Activated CD8-positive, alpha-beta T cell treated with anti-CD3 and anti-CD28 coated beads for 36 hours (primary cell): ENCODE data around the gene PHF24. TPM values are rescaled to one million over a fixed set of nuclear protein-coding genes. Genes with fewer than 3 reads are reported as not detected.
"Not testable (repeated sequence)": the region's sequence is repeated elsewhere in the genome, so short reads cannot be mapped to it uniquely, and the experiment has no call there.

Experiments
- ATAC-seq: fragments of 200-7000 bp; cut with Tn5 transposase; one replicate; pipeline ENCODE4 v1.10.0; 2021; ENCODE audit warnings: mild to moderate bottlenecking, moderate library complexity
- CTCF ChIA-PET: fragments of 350-600 bp; sonication (Branson Sonifier 250); formaldehyde crosslinking; loops from one replicate; lab custom pipeline; 2021; ENCODE audit warnings: antibody characterized with exemption; lab: Charles Lee
- POLR2A ChIA-PET: fragments of 350-600 bp; sonication (Branson Sonifier 250); formaldehyde crosslinking; loops from one replicate; lab custom pipeline; 2021; ENCODE audit warnings: antibody characterized with exemption; lab: Charles Lee
- DNase-seq: peaks from one replicate; pipeline ENCODE4 v3.0.0-alpha.2; 2020
- H3K27ac Mint-ChIP-seq: one replicate; pipeline ENCODE4 v1.8.0; 2021; ENCODE audit warnings: mild to moderate bottlenecking, mixed read lengths
- H3K27me3 Mint-ChIP-seq: one replicate; pipeline ENCODE4 v1.8.0; 2021; ENCODE audit warnings: mixed read lengths
- H3K36me3 Mint-ChIP-seq: one replicate; pipeline ENCODE4 v1.8.0; 2021; ENCODE audit warnings: low read depth, mixed read lengths
- H3K4me1 Mint-ChIP-seq: one replicate; pipeline ENCODE4 v1.8.0; 2021; ENCODE audit warnings: low read depth, mixed read lengths
- H3K4me3 Mint-ChIP-seq: one replicate; pipeline ENCODE4 v1.8.0; 2021; ENCODE audit warnings: mild to moderate bottlenecking, moderate library complexity, mixed read lengths
- H3K9me3 Mint-ChIP-seq: one replicate; pipeline ENCODE4 v1.8.0; 2021; ENCODE audit warnings: mixed read lengths
- CTCF ChIP-seq: fragments of 200-600 bp; IDR thresholded peaks from one replicate; pipeline ENCODE4 v1.8.0; 2022; ENCODE audit warnings: antibody characterized with exemption, mild to moderate bottlenecking
- intact Hi-C: fragments of 100-400 bp; cut with micrococcal nuclease; formaldehyde crosslinking; loops from one replicate; pipeline ENCODE4 v1.10.0; 2022
- total RNA-seq, 2 experiments: library from RNA; stranded (reverse); gene quantifications; one replicate each; pipeline ENCODE4 v1.2.3, GENCODE V29; 2021

The PHF24 gene
- under 1 TPM in 1 of 2 experiments, not detected in 1; 0.11 TPM for total RNA-seq

- no peak within 1 kb of the TSS for H3K27ac Mint-ChIP-seq
- H3K27me3 Mint-ChIP-seq: peaks cover 53% of the 10 kb centered on the region
- ChIA-PET POLR2A (no interaction called here), CTCF (no interaction called here)
- H3K4me1 Mint-ChIP-seq: peaks cover 29% of the 10 kb centered on the region
- no peaks in the 10 kb centered on the region for H3K9me3 Mint-ChIP-seq
- H3K4me3 Mint-ChIP-seq: peak within 1 kb of the TSS; percentile 53
- DNase-seq (peak; percentile 32), ATAC-seq (peak; percentile 50)
- H3K36me3 Mint-ChIP-seq: no peaks in the 10 kb centered on the region
- intact Hi-C loops: no loop called here
- TF ChIP-seq CTCF: no peak
Measured at GRCh38 chr9:34957492-34958410, at the start of gene PHF24. TSS of gene PHF24 (plus strand) at chr9:34958285. CDS start at chr9:34971299, 13,014 bp downstream.

GRCh38 chr9:34927061-34927460, 31.0 kb upstream of the PHF24 start:
- DNase-seq: no peak
- Mint-ChIP-seq H3K36me3 (peaks cover 5% of the 10 kb centered on the region), H3K9me3 (peaks cover 15% of the 10 kb centered on the region), H3K27ac (no peak overlapping the region), H3K4me1 (peaks cover 13% of the 10 kb centered on the region), H3K27me3 (peaks cover 26% of the 10 kb centered on the region), H3K4me3 (no peak overlapping the region)
- ChIA-PET POLR2A (no interaction called here), CTCF (interaction anchor here (1.0 kb wide), 1 partner anchor 12 kb away, joined by 3 read pairs; no protein-coding TSS in a partner anchor)
- intact Hi-C loops: no loop called here
- no peak for ATAC-seq
- no peak for TF ChIP-seq CTCF

- DNase-seq (peak; percentile 41), ATAC-seq (peak; percentile 91)
- intact Hi-C loops: no loop called here
- H3K9me3 Mint-ChIP-seq: peaks cover 15% of the 10 kb centered on the region
- peaks cover 5% of the 10 kb centered on the region for H3K36me3 Mint-ChIP-seq
- no peak for TF ChIP-seq CTCF
- H3K4me3 Mint-ChIP-seq: no peak overlapping the region
- H3K27me3 Mint-ChIP-seq: peaks cover 25% of the 10 kb centered on the region
- peaks cover 13% of the 10 kb centered on the region for H3K4me1 Mint-ChIP-seq
- peak overlapping the region; percentile 35 for H3K27ac Mint-ChIP-seq
- POLR2A ChIA-PET: no interaction called here
- CTCF ChIA-PET: interaction anchor here (0.9 to 1.7 kb wide), 15 partner anchors 10 to 625 kb away, joined by 3 to 10 read pairs (median 3); no protein-coding TSS in a partner anchor
Measured at GRCh38 chr9:34928921-34929320, 29.2 kb upstream of the PHF24 start.

GRCh38 chr9:34929506-34930102, 28.5 kb upstream of the PHF24 start:
- H3K9me3 Mint-ChIP-seq: peaks cover 12% of the 10 kb centered on the region
- ATAC-seq (peak; percentile 74), DNase-seq (peak; percentile 71)
- H3K27ac Mint-ChIP-seq: no peak overlapping the region
- peaks cover 13% of the 10 kb centered on the region for H3K4me1 Mint-ChIP-seq
- intact Hi-C loops: no loop called here
- TF ChIP-seq CTCF: peak; percentile 65
- ChIA-PET CTCF (interaction anchor here (0.8 to 1.7 kb wide), 14 partner anchors 11 to 624 kb away, joined by 3 to 10 read pairs (median 3); no protein-coding TSS in a partner anchor), POLR2A (no interaction called here)
- H3K27me3 Mint-ChIP-seq: peaks cover 25% of the 10 kb centered on the region
- peaks cover 5% of the 10 kb centered on the region for H3K36me3 Mint-ChIP-seq
- no peak overlapping the region for H3K4me3 Mint-ChIP-seq

GRCh38 chr9:34939989-34940388, 18.1 kb upstream of the PHF24 start:
- H3K4me3 Mint-ChIP-seq, intact Hi-C loops, H3K4me1 Mint-ChIP-seq, H3K27me3 Mint-ChIP-seq, POLR2A ChIA-PET, DNase-seq, ATAC-seq, H3K9me3 Mint-ChIP-seq, CTCF ChIA-PET, H3K27ac Mint-ChIP-seq, H3K36me3 Mint-ChIP-seq: not testable (repeated sequence)
